Measurements from ENCODE around the gene PAFAH1B1. TPM values are rescaled to one million over a fixed set of nuclear protein-coding genes. Genes with fewer than 3 reads are reported as not detected.

The PAFAH1B1 gene
- total and polyA plus RNA-seq, 4 donors: 14.0 to 44.1 (median 29.2) TPM

- H3K36me3 ChIP-seq (ENCODE audit: control insufficient read depth in 4 of 4, insufficient read depth in 3 of 4, low read depth in 1 of 4, low read length in 3 of 4): no peaks in the 10 kb centered on the region
- no peaks in the 10 kb centered on the region for H3K9me3 ChIP-seq (ENCODE audit: control insufficient read depth in 4 of 4, low read length in 3 of 4)
- no peak overlapping the region for H3K4me3 ChIP-seq (ENCODE audit: low read depth in 1 of 3, low read length in 3 of 3)
- no peak overlapping the region for H3K27ac ChIP-seq (ENCODE audit: low read depth in 1 of 2, low read length in 2 of 2)
- H3K27me3 ChIP-seq (ENCODE audit: control insufficient read depth in 4 of 4, insufficient read depth in 4 of 4, low read length in 3 of 4): no peaks in the 10 kb centered on the region
- no peak for TF ChIP-seq FOXA1 (IDR thresholded peaks at IDR 0.05)
- no peak for TF ChIP-seq JUND (IDR thresholded peaks at IDR 0.05)
- TF ChIP-seq MAX (IDR thresholded peaks at IDR 0.05): no peak
- no peak for TF ChIP-seq RAD21 (IDR thresholded peaks at IDR 0.05)
- no peak for TF ChIP-seq RXRA (IDR thresholded peaks at IDR 0.05)
- no peak for TF ChIP-seq ATF3 (IDR thresholded peaks at IDR 0.05)
- no peak for TF ChIP-seq NR2F2 (IDR thresholded peaks at IDR 0.05)
- no peak for TF ChIP-seq FOXA2 (IDR thresholded peaks at IDR 0.05)
- no peak for TF ChIP-seq YY1 (IDR thresholded peaks at IDR 0.05)
- no peak overlapping the region for H3K9ac ChIP-seq (ENCODE audit: low read depth in 1 of 2, low read length in 2 of 2)
- DNase-seq (ENCODE audit: low spot score): no peak
- 93% methylated on average over 16 of the region's 16 CpGs for WGBS
- H3K4me1 ChIP-seq (ENCODE audit: control insufficient read depth in 4 of 4, insufficient read depth in 4 of 4, low read length in 3 of 4): peaks cover 0 to 20% (median 13%) of the 10 kb centered on the region in 4 donors
Measured at GRCh38 chr17:2591040-2591640, 2.3 kb upstream of the PAFAH1B1 start.

- peak; percentile 80 for DNase-seq (ENCODE audit: low spot score)
- Histone ChIP-seq H3K36me3 (ENCODE audit: control insufficient read depth in 4 of 4, insufficient read depth in 3 of 4, low read depth in 1 of 4, low read length in 3 of 4) (no peaks in the 10 kb centered on the region), H3K4me3 (ENCODE audit: low read depth in 1 of 3, low read length in 3 of 3) (peak overlapping the region; percentile 66 to 76 (median 67)), H3K9ac (ENCODE audit: low read depth in 1 of 2, low read length in 2 of 2) (peak overlapping the region; percentile 79 to 85), H3K9me3 (ENCODE audit: control insufficient read depth in 4 of 4, low read length in 3 of 4) (no peaks in the 10 kb centered on the region), H3K27me3 (ENCODE audit: control insufficient read depth in 4 of 4, insufficient read depth in 4 of 4, low read length in 3 of 4) (no peaks in the 10 kb centered on the region), H3K4me1 (ENCODE audit: control insufficient read depth in 4 of 4, insufficient read depth in 4 of 4, low read length in 3 of 4) (peaks cover 4 to 28% (median 18%) of the 10 kb centered on the region in 4 donors), H3K27ac (ENCODE audit: low read depth in 1 of 2, low read length in 2 of 2) (peak overlapping the region; percentile 97 to 98)
- WGBS: under 1% methylated on average over 79 of the region's 80 CpGs
- TF ChIP-seq YY1 (IDR thresholded peaks at IDR 0.05) (peak; percentile 95), JUND (IDR thresholded peaks at IDR 0.05) (no peak)
Measured at GRCh38 chr17:2593821-2594721, 617 bp downstream of the PAFAH1B1 start.

- Histone ChIP-seq H3K9ac (ENCODE audit: low read depth in 1 of 2, low read length in 2 of 2) (peak overlapping the region; percentile 61 to 82), H3K27ac (ENCODE audit: low read depth in 1 of 2, low read length in 2 of 2) (peak overlapping the region; percentile 97 to 98), H3K4me3 (ENCODE audit: low read depth in 1 of 3, low read length in 3 of 3) (peak overlapping the region; percentile 55 to 76 (median 67)), H3K4me1 (ENCODE audit: control insufficient read depth in 4 of 4, insufficient read depth in 4 of 4, low read length in 3 of 4) (peaks cover 4 to 32% (median 18%) of the 10 kb centered on the region in 4 donors), H3K9me3 (ENCODE audit: control insufficient read depth in 4 of 4, low read length in 3 of 4) (no peaks in the 10 kb centered on the region), H3K27me3 (ENCODE audit: control insufficient read depth in 4 of 4, insufficient read depth in 4 of 4, low read length in 3 of 4) (no peaks in the 10 kb centered on the region), H3K36me3 (ENCODE audit: control insufficient read depth in 4 of 4, insufficient read depth in 3 of 4, low read depth in 1 of 4, low read length in 3 of 4) (no peaks in the 10 kb centered on the region)
- no peak for TF ChIP-seq HNF4A (conservative IDR thresholded peaks at IDR 0.05)
- no peak for TF ChIP-seq EGR1 (IDR thresholded peaks at IDR 0.05; ENCODE audit: low read depth in 2 of 2)
- no peak for TF ChIP-seq ATF3 (IDR thresholded peaks at IDR 0.05)
- no peak for TF ChIP-seq HNF4G (IDR thresholded peaks at IDR 0.05)
- no peak for TF ChIP-seq YY1 (IDR thresholded peaks at IDR 0.05)
- no peak for TF ChIP-seq FOXA2 (IDR thresholded peaks at IDR 0.05)
- no peak for DNase-seq (ENCODE audit: low spot score)
- 12% methylated on average over 16 of the region's 16 CpGs for WGBS
Measured at GRCh38 chr17:2594722-2595599, 1.5 kb downstream of the PAFAH1B1 start.
